ENCODE measurements around the gene C2CD3.

The C2CD3 gene

GRCh38 chr11:74018331-74019005, 152.3 kb downstream of the C2CD3 start:
- no peak for DNase-seq

DNA sequence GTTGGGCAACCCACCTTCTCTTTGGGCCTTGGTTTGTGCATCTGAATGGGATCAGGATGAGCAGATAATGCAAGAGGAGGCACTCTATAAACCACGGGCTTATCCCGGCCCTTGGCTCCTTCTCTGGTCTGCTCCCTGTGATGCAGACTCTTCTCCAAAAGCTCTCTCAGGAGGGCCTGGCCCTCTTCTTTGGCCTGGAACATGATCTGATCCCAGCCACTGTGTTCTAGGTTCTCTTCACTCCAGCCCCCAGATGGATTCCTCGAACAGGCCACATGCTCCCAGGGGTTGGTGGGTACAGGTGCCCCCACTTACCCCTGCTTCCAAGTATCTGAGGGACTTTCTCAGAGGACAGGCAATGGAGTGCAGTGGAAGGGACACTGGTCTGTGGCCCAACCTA, 153.2 kb downstream of the C2CD3 start:
- DNase-seq: no peak

DNA sequence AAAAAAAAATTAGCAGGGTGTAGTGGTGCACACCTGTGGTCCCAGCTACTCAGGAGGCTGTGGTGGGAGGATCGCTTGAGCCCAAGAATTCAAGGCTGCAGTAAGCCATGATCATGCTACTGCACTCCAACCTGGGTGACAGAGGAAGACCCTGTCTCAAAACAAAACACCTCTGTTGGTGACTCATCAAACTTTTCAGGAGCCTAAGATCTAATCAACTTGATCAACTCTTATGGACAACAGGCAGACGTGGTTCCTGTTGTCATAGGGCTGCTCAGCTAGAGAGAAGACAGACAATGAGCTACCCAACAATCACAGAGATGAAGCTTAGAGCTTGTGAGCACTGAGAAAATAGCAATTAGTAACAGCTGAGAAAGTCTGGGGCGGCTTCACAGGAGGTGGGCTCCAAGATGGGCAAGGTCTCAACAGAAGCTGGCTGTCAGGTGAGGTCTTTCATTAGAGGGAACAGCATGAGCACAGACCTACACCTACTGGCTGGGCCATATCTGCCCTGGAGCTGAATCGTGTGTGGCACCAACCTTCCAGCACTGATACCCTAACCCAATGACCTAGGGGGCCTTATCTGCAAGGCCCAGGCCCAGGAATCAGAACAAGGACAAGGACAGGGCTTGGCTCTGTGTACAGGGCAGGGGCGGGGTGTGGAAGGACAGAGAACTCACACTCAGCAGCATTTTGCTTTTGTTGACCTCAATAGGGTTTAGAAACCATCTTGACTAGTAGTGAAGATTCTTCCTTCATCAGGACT, 154.7 kb downstream of the C2CD3 start:
- no peak for DNase-seq

DNA sequence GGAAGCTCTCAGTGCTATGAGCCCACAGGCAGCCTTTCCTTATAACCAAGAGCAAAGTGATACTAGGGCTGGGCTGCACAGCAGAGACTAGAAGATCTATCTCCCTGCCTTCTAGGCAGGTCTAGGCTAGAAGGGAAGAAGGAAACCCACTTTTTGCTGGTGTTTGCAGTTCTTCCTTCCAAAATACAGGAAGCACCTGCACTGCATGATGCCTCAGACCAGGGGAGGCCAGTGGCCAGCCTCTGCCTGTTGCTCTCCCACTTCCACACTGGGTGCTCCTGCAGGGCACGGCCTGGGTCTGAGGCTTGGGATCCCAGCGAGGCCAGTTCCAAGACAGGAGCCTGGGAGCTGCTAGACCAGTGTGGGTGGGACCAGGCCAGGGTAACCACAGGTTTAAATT, 155.9 kb downstream of the C2CD3 start:
- DNase-seq: no peak

GRCh38 chr11:74013141-74013540, 157.7 kb downstream of the C2CD3 start:
- DNase-seq: no peak

GRCh38 chr11:74012074-74012809, 158.6 kb downstream of the C2CD3 start:
- DNase-seq: no peak

GRCh38 chr11:74011360-74012073, 159.3 kb downstream of the C2CD3 start:
- DNase-seq: no peak

DNA sequence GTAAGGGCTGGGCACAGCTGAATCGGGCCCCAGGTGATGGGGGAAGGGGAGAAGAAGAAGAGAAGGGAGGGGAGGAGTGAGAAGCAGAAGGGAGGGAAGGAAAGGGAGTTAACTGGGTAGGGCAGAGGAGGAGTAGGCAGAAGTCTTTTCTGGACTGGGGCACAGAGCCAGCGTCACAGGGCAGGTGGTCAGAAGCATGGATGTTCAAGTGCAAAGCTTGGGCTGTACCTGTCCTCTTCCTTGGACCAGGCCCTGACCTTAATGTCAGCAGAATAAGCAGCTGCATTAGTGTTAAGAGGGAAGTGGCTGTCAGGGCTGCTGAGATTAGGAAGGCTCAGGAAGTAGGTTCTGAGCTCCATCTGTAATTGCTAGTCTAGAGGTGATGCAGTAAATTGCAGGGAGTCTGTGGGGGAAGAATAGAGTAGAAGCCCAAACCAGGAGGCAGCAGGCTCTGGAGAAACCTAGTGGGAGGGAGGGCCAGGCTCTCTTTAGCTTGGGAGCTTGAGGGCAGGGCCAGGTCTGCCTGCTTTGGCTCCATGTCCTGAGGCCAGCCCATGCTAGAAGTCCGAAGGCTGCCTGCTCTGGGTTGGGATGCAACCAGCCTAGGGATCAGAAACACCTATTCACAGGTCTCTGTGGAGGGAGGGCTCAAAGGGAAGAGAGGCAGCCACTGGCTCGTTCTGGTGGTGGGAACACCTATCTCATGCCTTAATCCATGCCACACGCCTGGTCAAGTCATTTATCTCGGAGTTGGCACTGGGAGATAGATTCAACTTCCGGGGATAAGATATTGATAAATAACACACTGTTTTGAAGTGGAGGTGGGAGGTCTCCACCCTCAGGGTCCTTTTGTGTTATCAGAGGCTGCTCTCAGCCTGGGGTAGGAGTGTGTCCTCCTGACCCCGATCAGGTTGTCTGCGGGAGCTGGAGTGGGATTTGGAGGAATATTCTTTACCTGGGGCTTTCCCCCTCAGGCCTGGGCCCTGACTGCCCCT, 160.2 kb downstream of the C2CD3 start:
- no peak for DNase-seq

- DNase-seq: no peak
Observed at GRCh38 chr11:74009675-74010305, 161.0 kb downstream of the C2CD3 start.

DNA sequence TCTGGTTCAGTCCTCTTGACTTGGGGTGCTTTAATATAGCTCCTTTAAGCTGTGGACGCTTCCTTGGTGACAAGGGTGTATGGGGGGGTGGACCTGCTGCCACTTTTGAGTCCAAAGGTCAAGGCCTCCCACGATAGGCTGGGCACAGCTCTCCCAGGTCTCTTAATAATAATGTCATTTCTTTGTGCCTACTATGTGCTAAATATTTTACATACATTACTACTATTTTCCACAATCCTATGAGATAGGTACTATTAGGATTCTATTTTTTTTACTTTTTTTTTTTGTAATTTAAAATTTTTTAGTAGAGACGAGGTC, 161.6 kb downstream of the C2CD3 start:
- DNase-seq: no peak

DNA sequence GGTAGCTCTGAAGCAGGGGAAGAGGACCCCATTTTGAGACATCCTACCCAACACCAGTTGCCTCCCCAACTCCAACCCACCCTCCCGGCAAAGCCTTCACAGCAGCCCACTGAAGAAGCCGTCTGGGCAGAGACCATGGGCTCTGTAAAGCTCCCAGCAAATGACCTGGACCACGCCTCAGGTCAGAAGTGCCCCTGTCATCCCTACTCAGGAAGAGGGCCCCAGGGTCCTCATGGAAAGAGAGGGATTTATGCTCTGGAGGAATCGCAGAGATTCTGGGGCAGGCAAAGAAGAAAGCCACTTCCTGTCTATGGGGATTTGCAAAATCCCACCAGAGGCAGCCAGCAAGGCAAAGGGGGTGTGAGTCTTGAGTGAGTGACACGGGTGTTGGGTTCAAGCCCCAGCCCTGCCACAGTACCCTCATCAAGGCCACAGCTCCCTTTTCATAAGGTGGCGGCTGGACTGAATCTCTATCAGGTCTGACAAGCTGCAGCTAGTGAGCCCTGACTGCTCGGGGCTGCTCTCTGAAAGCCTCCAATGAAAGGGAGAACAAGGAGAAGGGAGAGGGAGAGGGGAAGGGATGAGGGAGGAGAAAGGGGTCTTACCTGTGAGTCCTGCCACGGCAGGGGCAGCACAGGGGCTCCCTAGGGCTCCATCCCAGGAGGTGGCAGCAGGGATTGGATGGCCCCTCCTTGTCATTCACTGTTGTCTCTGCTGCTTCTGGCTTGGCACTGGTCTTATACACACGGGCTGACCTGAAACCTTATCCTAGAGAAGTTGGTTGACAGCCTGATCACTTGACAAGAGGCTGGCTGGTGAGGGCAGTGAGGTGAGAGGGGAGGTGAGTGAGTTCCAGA, 162.2 kb downstream of the C2CD3 start, which contains the start of gene UCP3:
UCP3 (minus strand) TSS at position 713 of the 857 bp plus-strand sequence. CDS start 2,043 bp downstream, outside the sequence.
- DNase-seq: no peak

DNA sequence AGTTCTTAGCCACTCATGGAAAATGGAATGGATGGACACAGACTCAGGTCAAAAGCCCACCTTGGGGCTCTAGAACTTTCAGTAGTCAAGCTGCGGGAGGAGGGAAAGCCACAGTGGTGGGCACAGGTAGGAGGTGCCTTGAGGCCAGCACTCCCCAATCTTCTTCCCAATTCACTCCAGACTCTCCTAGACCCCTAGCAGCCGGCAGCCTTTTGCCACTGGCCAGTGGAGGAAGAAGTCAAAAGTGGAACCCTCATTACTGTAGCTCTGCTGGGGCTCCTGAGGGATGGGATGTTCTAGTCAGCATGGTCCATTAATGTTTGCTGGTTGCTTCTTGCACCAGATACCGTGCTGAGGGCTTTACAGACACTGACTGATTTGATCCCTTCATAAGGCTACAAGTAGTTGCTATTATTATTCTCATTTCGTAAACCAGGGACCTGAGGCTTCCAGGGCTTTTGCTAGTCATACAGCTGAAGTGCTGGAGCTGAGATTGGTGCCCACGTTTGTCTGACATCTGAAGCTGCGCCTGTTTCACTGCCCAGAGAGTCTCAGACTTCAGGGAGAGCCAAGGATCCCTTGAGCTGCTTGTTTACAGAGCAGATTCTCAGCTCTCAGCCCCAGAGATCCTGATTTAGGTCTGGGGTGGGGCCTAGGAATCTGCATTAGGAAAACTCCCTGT, 163.0 kb downstream of the C2CD3 start:
- DNase-seq: no peak

- DNase-seq: no peak
Observed at GRCh38 chr11:74006743-74007304, 164.0 kb downstream of the C2CD3 start.

GRCh38 chr11:74005721-74006517, 164.9 kb downstream of the C2CD3 start:
- DNase-seq: no peak

- no peak for DNase-seq
Observed at GRCh38 chr11:74004759-74005615, 165.8 kb downstream of the C2CD3 start.

- DNase-seq: no peak
Observed at GRCh38 chr11:74004046-74004695, 166.6 kb downstream of the C2CD3 start.

DNA sequence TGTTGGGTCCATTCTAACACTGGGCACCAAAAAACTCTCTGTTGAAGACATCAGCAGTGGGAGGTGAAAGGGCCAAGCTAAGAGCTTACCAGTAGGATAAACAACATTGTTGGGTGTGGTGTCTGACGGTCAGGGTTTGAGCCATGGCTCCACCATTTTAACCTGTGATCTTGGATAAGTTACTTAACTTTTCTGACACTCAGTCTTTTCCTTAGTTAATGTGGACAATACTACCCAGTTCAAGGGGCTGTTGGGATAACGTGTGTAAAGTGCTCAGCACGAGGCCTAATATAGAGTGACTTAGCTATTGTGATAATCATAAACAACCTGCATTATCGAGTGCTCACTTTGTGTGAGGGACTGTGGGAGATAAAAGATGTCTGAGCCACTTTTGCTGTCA, 168.0 kb downstream of the C2CD3 start:
- DNase-seq: no peak
